GM21786 (cell line): ENCODE measurements around the gene SMC1B.
"Not testable (repeated sequence)": the region's sequence is repeated elsewhere in the genome, so short reads cannot be mapped to it uniquely, and the experiment has no call there.

Experiments
- ATAC-seq: cut with Tn5 transposase; IDR thresholded peaks from one replicate; pipeline ENCODE4 v1.9.1; 2021; ENCODE audit not compliant: unreplicated experiment

SMC1B gene

DNA sequence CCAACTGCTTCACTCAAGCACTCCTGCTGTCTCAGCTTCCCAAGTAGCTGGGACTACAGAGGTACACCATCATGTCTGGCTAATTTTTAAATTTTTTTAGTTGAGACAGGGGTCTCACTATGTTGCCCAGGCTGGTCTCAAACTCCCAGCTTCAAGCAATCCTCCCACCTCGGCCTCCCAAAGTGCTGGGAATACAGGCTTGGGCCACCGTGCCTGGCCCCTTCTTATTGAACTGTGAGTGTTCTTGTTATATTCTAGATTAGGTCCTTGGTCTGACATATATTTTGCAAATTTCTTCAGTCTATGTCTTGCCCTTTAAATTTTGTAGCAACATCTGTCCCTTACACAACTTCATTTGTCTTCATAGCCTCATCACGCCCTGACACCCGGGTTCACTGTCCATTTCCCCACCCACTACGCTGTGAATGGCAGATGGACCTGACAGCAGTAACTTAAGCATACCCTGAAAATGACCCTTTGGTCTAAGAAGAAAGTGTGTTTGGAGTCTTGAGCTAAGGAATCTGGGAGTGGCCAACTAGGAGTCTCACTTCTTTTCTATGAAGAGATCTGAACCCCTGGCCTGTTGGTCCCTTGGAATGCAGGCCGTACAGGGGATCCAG, 107.8 kb downstream of the SMC1B start:
- ATAC-seq: no peak

DNA sequence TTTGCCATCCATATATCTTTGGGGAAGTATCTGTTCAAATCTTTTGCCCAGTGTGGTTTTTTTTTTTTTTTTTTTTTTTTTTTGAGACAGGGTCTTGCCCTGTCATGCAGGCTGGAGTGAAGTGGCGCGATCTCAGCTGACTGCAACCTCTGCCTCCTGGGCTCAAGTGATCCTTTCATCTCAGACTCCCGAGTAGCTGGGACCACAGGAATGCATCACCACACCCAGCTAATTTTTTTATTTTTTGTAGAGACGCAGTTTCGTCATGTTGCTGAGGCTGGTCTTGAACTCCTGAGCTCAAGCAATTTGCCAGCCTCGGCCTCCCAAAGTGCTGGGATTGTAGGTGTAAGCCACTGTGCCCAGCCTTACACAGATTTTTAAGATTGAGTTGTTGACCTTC, 108.4 kb downstream of the SMC1B start:
- ATAC-seq: no peak

- ATAC-seq: no peak
These were observed 110.2 kb downstream of the SMC1B start for GRCh38 chr22:45303181-45303580.

DNA sequence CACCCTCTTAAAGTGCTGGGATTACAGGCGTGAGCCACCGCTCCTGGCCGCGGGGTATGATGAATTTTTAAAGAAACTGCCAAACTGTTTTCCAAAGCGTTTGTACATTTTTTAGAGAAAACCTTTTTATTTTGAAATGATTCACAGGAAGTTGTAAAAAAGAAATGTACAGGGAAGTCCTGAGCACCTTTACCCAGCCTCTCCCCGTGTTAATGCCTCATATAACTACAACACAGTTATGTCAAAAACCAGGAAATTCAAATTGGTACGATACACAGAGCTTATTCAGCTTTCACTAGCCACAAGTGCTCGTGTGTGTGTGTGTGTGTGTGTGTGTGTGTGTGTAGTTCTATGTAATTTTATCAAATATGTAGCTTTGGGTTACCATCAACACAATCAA, 110.6 kb downstream of the SMC1B start:
- ATAC-seq: no peak

DNA sequence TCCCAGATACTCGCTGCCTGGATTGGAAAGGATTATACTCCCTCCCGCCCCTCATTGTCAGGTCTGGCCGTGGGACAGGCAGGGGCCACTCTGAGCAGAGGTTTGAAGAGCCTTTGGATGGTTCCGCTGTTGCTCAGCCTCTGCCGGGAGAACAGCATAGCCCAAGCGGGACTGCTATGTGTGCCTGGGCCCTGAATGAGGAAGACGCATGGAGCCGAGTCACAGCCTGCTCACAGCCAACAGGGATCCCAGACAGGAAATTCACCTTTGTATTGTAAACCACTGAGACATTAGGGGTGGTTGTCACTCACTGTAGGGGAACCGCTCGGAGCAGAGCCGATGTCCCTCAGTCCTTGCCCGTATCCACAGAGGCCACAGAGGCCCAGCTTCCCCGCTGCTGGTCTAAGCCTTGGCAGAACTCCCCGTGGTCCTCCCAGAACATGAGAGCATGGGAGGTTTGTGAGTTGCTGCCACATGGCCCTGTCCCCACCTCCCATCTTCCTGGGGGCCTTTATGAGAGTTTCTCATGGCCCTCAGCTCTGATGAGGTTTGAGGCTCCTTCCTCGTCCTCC, 114.4 kb downstream of the SMC1B start:
- no peak for ATAC-seq

DNA sequence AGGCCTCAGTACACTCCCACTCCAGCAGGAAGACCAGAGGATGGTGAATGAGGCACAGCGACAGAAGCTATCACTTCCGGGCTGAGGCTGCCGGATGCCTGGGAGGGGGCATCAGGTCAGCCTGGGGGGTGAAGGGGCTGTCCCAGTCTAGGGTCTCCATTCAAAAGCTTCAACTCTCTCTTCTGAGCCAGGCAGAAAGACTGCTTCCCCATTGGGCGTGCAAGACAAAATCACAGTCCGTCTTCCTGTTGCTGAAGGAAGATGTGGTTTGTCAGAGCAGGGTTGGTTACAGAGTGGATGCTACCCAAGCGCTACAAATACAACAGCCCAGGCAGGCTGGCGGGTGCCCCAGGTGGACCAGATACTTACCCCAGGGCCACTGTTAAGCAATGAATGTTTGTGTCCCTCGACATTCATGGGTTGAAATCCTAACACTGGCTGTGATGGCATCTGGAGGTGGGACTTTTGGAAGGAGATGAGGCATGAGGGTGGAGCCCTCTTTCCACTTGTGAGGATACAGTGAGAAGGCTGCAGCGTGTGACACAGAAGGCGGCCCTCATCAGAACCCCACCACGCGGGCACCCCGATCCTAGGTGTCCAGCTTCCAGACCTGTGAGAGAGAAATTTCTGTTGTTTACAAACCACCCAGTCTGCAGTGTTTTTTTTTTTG, 116.6 kb downstream of the SMC1B start:
- ATAC-seq: no peak

DNA sequence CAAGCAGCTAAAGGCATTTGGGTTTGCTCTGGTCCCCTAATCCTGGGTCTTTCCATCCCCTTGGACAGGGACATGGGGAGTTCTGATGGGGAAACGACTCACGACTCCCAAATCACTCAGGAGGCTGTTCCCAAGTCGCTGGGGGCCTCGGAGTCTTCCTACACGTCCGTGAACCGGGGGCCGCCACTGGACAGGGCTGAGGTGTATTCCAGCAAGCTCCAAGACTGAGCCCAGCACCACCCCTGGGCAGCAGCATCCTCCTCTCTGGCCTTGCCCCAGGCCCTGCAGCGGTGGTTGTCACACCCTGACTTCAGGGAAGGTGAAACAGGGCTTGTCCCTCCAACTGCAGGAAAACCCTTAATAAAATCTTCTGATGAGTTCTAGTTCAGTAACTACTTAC, 117.9 kb downstream of the SMC1B start:
- ATAC-seq: no peak

DNA sequence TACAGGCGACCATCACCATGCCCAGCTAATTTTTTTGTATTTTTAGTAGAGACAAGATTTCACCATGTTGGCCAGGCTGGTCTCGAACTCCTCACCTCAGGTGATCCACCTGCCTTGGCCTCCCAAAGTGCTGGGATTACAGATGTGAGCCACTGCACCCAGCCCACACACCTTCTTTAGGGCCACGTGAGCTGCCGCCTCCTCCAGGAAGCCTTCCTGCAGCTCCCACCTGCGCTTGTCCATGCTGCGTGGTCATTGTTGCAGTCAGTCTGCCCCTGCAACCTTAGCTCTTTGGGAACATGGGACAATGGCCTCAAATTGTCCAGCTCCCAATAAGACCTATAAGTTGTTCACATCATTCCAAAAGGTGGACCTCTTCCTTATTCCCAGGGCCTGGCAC, 118.4 kb downstream of the SMC1B start:
- not testable (repeated sequence) for ATAC-seq
